ENCODE data around the gene C7orf33.
"Not testable (repeated sequence)": the region's sequence is repeated elsewhere in the genome, so short reads cannot be mapped to it uniquely, and the experiment has no call there.

C7orf33 gene

GRCh38 chr7:148588670-148589131 is 1.9 kb upstream of the C7orf33 start:
- TF ChIP-seq, protein P1, sequence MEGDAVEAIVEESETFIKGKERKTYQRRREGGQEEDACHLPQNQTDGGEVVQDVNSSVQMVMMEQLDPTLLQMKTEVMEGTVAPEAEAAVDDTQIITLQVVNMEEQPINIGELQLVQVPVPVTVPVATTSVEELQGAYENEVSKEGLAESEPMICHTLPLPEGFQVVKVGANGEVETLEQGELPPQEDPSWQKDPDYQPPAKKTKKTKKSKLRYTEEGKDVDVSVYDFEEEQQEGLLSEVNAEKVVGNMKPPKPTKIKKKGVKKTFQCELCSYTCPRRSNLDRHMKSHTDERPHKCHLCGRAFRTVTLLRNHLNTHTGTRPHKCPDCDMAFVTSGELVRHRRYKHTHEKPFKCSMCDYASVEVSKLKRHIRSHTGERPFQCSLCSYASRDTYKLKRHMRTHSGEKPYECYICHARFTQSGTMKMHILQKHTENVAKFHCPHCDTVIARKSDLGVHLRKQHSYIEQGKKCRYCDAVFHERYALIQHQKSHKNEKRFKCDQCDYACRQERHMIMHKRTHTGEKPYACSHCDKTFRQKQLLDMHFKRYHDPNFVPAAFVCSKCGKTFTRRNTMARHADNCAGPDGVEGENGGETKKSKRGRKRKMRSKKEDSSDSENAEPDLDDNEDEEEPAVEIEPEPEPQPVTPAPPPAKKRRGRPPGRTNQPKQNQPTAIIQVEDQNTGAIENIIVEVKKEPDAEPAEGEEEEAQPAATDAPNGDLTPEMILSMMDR (IDR thresholded peaks at IDR 0.05): no peak

DNA sequence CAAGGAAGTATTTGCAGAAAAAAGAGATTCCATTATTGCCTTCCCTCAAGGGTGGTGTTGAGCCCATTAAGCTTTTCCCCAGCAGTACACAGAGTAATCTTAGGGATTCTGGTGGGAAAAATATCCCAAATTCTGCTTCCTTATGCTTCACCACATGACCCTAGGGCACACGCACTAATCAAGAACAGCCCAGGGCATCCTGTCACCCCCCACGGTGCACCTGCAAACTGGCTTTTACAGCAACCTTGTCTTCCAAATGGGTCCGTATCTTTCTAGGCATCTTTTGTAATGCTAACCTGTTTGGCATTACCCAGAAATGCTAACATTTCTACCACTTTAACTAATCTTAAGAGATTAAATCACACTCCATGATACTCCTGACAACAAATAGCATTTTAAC is 926 bp upstream of the C7orf33 start:
- H3K4me3 ChIP-seq (ENCODE audit: low read depth in 1 of 2, low read length in 1 of 2): no peak overlapping the region
- no peaks in the 10 kb centered on the region for H3K4me1 ChIP-seq (ENCODE audit: control insufficient read depth in 1 of 2, insufficient read depth in 1 of 2, low read depth in 1 of 2, low read length in 1 of 2)
- H3K27ac ChIP-seq: no peak overlapping the region
- TF ChIP-seq, protein P1 (IDR thresholded peaks at IDR 0.05): no peak
- H3K9me3 ChIP-seq: no peaks in the 10 kb centered on the region
- H3K36me3 ChIP-seq: no peaks in the 10 kb centered on the region
- H3K27me3 ChIP-seq: peaks cover 3% of the 10 kb centered on the region

More at GRCh38 chr7:148588670-148589131, 1.9 kb upstream of the C7orf33 start:
- no peaks in the 10 kb centered on the region for H3K9me3 ChIP-seq
- no peaks in the 10 kb centered on the region for H3K4me1 ChIP-seq (ENCODE audit: control insufficient read depth in 1 of 2, insufficient read depth in 1 of 2, low read depth in 1 of 2, low read length in 1 of 2)
- no peaks in the 10 kb centered on the region for H3K36me3 ChIP-seq
- no peak overlapping the region for H3K27ac ChIP-seq
- no peak overlapping the region for H3K4me3 ChIP-seq (ENCODE audit: low read depth in 1 of 2, low read length in 1 of 2)
- H3K27me3 ChIP-seq: peaks cover 3% of the 10 kb centered on the region

DNA sequence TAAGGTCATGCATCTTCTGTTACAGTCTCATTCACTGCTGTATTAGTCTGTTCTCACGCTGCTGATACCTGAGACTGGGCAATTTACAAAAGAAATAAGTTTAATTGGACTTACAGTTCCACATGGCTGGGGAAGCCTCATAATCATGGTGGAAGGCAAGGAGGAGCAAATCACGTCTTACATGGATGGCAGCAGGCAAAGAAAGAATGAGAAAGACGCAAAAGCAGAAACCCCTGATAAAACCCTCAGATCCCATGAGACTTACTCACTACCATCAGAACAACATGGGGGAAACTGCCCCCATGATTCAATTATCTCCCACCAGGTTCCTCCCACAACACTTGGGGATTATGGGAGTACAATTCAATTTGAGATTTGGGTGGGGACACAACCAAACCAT is 5.8 kb downstream of the C7orf33 start:
- H3K9me3 ChIP-seq; H3K36me3 ChIP-seq; H3K4me1 ChIP-seq (ENCODE audit: control insufficient read depth in 1 of 2, insufficient read depth in 1 of 2, low read depth in 1 of 2, low read length in 1 of 2); H3K27ac ChIP-seq; H3K4me3 ChIP-seq (ENCODE audit: low read depth in 1 of 2, low read length in 1 of 2); H3K27me3 ChIP-seq: not testable (repeated sequence)

- TF ChIP-seq, protein P1 (IDR thresholded peaks at IDR 0.05): no peak
- no peaks in the 10 kb centered on the region for H3K27me3 ChIP-seq
These were observed 7.8 kb downstream of the C7orf33 start for GRCh38 chr7:148598351-148598750.

GRCh38 chr7:148605350-148605749 is 14.8 kb downstream of the C7orf33 start:
- Histone ChIP-seq H3K9me3 (no peaks in the 10 kb centered on the region), H3K36me3 (no peaks in the 10 kb centered on the region), H3K27me3 (no peaks in the 10 kb centered on the region)

More at GRCh38 chr7:148598351-148598750, 7.8 kb downstream of the C7orf33 start:
- Histone ChIP-seq H3K27ac (no peak overlapping the region), H3K4me3 (ENCODE audit: low read depth in 1 of 2, low read length in 1 of 2) (no peak overlapping the region), H3K9me3 (no peaks in the 10 kb centered on the region), H3K4me1 (ENCODE audit: control insufficient read depth in 1 of 2, insufficient read depth in 1 of 2, low read depth in 1 of 2, low read length in 1 of 2) (peaks cover 0 to 3% of the 10 kb centered on the region in 2 experiments), H3K36me3 (no peaks in the 10 kb centered on the region)

DNA sequence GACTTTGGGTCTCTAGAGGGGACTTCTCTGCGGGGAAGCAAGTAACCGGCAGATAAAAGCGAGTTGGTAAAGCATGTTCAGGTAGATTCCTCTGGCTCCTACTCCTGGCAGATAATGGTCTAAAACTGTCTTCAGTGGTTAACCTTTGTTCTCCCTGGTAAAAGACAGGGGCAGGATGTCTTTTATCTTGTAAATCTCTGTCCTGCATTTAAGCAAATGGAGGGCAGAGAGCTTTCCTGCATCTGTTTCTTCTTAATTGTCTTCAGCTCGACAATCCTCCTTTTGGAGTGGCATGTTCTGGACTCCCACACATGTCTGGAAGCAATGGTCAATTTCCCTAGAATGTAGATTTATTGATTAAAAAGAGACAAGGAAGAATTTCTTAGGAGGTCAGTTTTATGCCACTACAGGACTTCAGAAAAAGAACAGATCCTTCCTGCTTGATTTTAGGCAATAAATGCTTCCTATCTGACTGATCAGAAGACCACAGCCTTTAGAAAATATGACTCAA is 16.6 kb downstream of the C7orf33 start:
- H3K27me3 ChIP-seq: no peaks in the 10 kb centered on the region
- H3K36me3 ChIP-seq: no peaks in the 10 kb centered on the region
- TF ChIP-seq, protein P1 (IDR thresholded peaks at IDR 0.05): no peak
- no peaks in the 10 kb centered on the region for H3K4me1 ChIP-seq (ENCODE audit: control insufficient read depth in 1 of 2, insufficient read depth in 1 of 2, low read depth in 1 of 2, low read length in 1 of 2)
- H3K27ac ChIP-seq: no peak overlapping the region
- H3K4me3 ChIP-seq (ENCODE audit: low read depth in 1 of 2, low read length in 1 of 2): no peak overlapping the region
- no peaks in the 10 kb centered on the region for H3K9me3 ChIP-seq

More at GRCh38 chr7:148605350-148605749, 14.8 kb downstream of the C7orf33 start:
- Histone ChIP-seq H3K4me1 (ENCODE audit: control insufficient read depth in 1 of 2, insufficient read depth in 1 of 2, low read depth in 1 of 2, low read length in 1 of 2) (no peaks in the 10 kb centered on the region), H3K27ac (no peak overlapping the region), H3K4me3 (ENCODE audit: low read depth in 1 of 2, low read length in 1 of 2) (no peak overlapping the region)
- TF ChIP-seq, protein P1 (IDR thresholded peaks at IDR 0.05): no peak
